HG03460 (cell line): Measurements from ENCODE around the gene DEFB124.
"Not testable (repeated sequence)": the region's sequence is repeated elsewhere in the genome, so short reads cannot be mapped to it uniquely, and the experiment has no call there.

ENCODE experiments used
- ATAC-seq: cut with Tn5 transposase; IDR thresholded peaks from one replicate; pipeline ENCODE4 v1.9.1; 2021; ENCODE audit not compliant: unreplicated experiment

Gene DEFB124, protein sequence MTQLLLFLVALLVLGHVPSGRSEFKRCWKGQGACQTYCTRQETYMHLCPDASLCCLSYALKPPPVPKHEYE

DNA sequence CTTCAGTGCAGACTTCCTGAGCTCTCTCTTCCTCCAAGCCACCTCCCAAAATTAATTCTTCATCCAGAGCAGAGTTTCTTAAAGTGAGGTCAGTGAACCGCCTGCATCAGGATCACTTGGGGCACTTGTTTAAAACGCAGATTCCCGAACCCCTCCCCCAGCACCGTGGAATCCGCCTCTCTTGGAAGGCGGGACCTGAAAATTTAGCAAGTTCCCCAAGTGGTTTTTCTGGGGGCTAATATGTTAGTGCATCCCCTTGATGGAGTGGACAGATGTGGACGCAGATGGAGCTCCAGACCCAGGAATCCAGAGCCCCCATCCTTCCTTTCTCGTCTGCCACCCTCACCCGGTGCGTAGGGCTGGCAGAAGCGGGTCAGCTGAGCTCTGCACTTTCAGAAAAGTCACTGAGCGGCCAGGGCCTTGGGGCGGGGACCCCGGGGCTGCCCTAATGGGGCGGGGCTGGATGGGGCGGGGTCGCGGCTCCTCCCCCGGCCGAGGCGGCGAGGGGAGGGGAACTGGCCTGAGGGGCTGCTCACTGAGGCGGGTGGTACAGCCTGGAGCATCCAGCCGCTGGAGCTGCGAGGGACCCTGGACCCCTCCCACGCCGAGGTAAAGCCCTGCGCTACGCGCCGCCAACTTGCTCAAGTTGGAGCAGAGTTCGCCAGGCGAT, at the start of gene DEFB124, which contains the start of gene REM1:
Gene DEFB124, minus strand, starts transcription at position 370 of the 670 bp plus-strand sequence. CDS start 2,114 bp downstream, outside the sequence.
Gene REM1, plus strand, starts transcription at position 531 of the 670 bp plus-strand sequence. CDS start 1,158 bp downstream, outside the sequence.
- no peak for ATAC-seq

DNA sequence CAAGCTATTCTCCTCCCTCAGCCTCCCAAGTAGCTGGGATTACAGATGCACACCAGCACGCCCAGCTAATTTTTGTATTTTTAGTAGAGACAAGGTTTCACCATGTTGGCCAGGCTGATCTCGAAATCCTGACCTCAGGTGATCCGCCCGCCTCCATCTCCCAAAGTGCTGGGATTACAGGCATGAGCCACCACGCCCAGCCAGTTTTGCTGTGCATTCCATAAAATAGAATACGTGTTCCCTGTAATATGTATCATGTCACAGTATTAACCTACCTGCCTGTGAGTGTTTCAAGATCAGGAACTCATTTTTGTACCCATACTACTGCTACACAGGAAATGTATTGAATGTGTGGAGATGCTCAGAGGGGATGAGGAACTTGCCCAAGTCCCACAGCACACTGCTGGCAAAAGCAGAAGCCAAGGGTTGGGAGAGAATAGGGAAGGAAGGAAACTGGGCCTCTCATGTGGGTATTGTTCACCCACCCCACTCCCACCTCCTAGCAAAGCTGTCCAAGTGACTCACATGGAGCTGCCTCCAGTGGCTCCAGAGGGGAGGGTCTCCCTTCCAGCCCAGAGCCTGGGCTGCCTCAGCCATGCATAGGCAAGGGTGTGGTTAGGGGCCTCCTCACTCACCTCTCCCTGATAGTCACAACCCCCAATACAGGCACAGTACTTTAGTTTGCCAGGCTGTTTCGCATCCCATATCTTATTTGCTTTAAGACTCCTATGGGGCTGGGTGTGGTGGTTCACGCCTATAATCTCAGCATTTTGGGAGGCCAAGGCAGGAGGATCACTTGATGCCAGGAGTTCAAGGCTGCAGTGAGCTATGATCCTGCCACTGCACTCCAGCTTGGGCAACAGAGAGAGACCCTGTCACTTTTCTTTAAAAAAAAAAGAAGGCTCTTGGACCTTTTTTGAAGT, 48.7 kb upstream of the DEFB124 start:
- no peak for ATAC-seq

DNA sequence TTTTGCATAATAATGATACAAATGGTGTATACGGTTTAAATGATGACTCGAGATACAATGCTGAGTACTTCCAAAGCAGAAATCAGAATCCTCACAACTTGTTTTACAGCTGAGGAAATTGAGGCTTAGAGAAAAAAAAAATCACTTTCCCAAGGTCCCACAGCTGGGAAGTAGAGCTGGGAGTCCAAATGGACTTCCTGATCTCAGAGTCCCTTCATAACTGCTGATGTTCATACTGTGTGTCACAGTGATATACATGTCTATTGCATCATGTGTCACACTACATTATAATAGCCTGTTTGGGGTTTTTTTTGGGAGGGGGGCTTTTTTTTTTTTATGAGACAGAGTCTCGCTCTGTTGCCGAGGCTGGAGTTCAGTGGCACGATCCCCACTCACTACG, 47.8 kb upstream of the DEFB124 start:
- no peak for ATAC-seq

DNA sequence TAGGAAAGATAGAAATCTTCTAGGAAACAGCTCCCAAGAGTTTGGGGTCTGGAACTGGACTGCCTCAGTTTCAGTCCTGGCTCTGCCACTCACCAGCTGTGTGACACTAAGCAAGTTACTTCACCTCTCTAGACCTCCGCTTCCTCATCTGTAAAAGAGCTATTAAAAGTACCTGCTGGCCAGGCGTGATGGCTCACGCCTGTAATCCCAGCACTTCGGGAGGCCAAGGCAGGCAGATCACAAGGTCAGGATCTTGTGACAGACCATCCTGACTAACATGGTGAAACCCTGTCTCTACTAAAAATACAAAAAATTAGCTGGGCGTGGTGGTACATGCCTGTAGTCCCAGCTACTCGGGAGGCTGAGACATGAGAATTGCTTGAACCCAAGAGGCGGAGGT, 46.3 kb upstream of the DEFB124 start:
- not testable (repeated sequence) for ATAC-seq

DNA sequence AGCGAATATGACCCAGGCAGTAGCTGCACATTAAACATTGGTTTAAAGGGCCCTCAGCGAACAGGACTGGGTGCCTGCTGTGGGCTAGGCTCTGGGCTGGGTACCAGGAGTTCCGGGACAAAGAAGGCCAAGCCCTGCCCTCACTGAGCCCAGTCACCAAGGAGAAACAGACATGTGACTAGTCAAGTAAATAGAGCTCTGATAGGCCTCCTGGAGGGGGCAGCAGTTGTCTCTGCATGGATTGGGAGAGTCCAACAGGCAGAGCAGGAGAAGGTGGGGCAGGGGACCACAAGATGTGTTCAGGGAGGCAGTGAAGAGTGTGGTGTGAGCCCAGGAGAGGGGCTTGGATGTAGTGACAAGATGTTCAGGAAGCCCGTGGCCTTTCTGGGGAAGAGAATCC, 42.4 kb upstream of the DEFB124 start:
- ATAC-seq, result no peak

DNA sequence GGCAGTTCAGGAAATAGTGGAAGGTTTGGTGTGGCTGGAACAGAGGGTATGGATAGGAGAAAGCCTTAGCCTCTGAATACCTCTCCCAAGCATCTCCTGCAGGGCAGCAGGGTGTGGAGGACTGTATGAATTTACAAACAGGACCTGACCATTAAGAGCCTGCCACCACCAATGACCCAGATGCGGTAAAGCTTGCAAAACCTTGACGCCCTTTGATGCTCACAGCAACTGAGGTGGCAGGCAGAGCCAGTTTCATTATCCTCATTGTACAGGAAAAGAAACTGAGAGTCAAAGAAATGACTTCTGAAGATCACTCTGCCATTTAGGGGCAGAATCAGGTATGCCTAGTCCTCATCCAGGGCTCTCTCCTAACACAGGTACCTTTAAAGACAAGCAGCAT, 41.7 kb upstream of the DEFB124 start:
- ATAC-seq, result no peak

DNA sequence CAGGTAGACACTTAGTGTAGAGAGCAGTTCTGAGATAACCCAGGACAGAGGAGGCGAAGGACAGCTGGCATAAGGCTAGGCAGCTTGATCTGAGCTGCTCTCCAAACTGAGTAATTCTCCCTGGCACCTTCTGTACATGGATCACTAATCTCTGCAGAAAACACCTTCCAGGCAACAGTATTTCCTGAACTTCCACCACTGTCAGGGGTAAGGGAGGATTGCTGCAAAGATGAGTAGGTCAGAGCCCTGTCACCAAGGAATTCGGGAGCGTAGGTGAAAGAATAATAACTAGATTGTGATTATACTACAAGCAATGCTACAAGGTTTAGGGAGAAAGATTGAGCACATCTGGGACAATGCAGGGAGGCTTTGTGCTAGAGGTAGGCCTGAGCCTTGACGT, 41.2 kb upstream of the DEFB124 start:
- ATAC-seq, result no peak

DNA sequence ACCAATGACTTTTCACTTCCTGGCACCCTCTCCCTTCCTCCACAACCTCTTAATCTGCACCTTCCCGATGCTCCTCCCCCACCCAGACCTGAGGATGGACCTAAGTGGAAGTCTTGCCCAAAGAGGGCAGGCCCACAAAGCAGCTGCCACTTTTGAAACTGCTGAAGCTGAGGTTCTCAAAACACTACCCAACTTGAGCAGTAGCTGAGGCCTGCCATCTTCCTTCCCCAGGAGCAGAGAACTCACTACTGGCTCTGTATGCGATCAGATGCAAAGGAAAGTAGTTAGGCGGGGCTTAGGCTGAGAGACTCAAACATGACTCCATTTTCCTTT, 40.8 kb upstream of the DEFB124 start:
- ATAC-seq, result no peak

DNA sequence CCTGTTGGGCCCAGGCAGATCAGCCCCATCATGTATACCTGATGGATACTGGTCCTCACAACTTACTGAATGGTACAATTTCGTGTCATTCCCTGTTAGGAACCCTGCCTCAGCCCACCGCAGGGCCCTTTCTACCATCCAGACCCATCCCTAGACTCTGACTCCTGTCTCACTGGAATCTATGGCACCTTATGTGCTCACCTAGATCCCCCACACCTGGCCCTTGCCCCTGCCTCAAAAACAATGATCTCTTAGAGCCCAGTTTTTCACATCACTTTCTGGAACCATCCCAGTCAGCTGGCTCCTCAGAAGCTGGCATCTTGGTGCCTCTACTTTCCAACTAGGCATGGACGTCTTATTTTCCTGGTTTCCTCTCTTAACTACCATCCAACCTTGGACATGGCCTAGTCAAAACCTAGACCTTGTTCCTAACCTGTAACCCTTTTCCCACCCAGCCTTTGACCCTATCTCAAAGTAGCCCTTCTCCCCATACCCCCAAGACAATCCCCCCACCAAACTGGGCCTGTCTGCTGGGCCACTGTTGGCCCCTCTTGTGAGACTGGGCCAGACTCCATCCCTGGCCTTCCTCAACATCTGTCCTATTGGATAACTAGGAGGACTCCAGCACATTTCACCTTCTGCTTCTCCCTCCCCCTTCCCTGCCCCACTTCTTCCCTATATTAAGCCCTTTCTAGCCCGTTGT, 40.3 kb upstream of the DEFB124 start:
- no peak for ATAC-seq

DNA sequence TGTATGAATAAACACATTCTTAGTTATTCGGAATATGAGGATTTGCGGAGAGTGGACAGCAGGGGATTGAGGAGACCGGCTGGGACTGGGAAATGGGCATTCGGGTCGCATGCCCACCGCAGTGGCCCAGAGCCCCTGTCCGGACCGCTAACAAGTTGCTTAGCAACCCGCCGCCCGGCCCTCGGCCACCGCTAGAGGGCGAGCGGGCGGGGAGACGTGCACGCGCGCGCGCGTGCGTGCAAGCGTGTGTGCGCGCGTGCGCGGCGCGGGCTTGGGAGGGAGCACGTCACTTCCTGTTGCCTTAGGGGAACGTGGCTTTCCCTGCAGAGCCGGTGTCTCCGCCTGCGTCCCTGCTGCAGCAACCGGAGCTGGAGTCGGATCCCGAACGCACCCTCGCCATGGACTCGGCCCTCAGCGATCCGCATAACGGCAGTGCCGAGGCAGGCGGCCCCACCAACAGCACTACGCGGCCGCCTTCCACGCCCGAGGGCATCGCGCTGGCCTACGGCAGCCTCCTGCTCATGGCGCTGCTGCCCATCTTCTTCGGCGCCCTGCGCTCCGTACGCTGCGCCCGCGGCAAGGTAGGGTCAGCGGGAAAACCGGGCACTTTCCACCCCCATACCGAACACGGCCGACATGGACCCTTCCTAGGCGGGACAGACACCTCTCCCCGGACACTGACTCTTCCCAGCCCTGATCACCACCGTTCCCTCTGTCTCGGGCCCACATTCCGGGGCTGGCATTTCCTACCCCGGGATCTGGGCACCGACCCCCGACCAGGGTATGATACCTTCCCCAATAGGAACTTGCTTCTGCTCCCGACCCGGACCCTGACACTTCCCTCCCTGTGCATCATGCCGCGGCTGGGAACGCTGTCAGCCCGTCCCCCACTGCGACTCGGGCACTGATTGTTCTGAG, 39.5 kb upstream of the DEFB124 start, which contains the start of gene HM13:
Gene HM13, plus strand, starts transcription at position 289 of the 918 bp plus-strand sequence. Its CDS starts 110 bp downstream, at position 399.
- peak; percentile 87 for ATAC-seq

DNA sequence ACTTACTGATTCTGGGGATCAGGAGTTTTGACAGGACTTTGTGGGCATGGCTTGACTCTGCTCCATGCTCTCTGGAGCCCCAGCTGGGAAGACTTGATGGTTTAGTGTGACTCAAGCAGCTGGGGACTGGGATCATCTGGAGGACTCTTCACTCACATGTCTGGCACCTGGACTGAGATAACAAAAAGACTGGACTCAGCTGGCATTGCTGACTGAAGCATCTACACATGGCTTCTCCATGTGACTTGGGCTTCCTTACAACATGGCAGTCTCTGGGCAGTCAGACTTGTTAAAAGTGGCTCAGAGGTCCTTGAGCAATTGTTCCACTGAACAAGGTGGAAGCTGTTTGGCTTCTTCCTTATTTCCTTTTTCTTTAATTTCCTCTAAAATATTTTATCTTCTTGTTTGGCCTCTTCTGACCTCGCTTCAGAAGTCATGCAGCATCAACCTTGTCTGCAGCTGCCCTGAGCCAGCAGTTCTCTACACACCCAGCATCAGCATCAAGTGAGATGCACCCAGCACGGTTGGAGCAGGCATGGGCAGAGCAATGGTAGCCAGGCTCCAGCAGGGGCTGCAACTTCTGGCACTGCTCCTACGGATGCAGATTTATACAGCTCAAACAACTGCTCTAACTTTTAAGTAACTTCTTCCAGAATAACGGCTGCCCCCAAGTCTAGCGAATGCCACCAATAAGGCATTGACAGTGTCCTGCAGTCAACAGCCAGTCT, 33.8 kb upstream of the DEFB124 start:
- ATAC-seq, result no peak

DNA sequence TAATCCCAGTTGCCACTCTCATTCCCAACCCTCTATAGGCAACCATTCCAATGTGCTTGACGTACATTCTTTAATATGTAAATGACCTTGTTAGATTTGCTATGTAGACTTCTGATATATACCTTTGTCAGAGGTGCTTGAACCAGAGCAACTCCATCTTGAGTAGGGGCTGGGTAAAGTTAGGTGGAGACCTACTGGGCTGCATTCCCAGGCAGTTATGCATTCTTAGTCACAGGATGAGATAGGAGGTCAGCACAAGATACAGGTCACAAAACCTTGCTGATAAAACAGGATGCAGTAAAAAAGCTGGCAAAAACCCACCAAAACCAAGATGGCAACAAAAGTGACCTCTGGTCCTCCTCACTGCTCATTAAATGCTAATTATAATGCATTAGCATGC, 31.0 kb upstream of the DEFB124 start:
- no peak for ATAC-seq

DNA sequence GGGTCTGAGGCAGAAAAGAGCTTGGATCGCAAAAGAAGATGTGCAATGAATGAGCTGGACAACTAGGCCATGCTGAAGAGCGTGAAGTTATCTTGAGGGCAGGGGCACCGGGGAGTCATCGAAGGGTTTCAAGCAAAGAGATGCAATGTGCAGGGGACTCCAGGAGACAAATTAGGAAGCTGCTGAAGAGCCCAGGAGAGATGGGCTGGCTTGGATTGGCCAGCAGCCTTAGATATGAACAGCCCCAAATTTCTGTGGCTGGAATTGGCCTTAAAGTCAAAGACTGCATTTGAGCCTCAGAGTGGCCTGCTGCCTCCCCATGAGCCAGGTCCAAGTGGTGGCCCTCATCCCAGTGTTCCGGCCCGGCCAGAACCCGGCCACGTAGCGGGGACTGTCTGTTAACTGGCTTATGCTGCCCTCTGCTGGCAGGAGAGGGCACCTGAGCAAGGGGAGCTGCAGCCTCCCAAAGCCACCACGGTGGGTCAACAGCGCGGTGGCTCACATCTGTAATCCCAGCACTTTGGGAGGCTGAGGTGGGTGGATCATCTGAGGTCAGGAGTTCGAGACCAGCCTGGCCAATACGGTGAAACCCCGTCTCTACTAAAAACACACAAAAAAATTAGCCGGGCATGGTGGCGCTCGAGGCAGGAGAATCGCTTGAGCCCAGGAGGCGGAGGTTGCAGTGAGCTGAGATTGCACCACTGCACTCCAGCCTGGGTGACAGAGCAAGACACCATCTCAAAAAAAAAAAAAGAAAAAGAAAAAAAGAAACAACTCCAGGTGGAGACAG, 28.2 kb upstream of the DEFB124 start:
- ATAC-seq, result peak; percentile 94

DNA sequence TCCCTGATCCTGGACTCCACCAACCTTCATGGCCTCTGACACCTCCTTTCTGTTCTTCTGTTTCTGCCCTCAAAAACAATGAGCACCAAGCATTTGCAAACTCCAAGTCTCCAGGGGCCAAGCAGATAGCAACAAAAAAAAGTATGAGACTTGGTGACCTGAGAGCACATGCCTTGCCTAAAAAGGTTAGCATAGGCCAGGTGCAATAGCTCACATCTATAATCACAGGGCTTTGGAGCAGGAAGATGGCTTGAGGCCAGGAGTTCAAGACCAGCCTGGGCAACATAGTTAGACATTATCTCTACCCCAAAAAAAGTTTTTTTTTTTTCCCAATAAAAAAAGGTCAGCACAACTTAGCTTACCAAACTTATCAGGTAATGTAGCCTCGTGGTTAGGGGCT, 25.6 kb upstream of the DEFB124 start:
- no peak for ATAC-seq

DNA sequence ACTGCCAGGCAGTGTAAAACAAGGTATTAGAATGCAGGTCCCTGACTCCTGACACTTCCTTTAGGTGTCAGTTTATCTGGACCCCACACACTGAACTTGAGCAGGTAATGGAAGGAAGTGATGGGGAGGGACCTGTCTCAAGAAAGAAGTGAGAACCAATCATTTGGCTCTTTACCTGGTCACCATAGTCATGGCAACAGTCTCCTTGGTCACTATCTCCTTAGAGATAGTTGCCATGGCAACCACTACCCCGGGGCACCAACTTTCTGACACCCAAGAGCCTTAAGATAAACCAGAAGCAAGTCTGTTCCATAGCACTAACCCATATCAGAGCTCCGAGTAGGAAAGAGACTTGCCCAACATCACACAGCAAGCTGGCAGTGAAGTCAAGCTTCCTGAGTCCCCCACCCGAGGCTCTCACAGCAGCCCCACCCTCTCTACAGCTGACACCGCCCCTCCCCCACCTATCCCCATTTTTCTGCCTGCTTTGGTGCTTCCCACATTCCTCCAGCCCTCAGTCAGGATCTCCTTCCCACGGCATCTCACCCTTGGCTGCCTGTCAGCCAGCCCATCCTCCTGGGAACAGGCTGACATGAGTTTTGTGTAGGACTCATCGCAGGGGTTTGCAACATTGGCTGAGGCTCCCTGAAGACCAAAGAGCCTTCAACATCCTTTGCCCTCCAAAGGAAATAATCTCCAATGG, 23.1 kb upstream of the DEFB124 start:
- no peak for ATAC-seq

DNA sequence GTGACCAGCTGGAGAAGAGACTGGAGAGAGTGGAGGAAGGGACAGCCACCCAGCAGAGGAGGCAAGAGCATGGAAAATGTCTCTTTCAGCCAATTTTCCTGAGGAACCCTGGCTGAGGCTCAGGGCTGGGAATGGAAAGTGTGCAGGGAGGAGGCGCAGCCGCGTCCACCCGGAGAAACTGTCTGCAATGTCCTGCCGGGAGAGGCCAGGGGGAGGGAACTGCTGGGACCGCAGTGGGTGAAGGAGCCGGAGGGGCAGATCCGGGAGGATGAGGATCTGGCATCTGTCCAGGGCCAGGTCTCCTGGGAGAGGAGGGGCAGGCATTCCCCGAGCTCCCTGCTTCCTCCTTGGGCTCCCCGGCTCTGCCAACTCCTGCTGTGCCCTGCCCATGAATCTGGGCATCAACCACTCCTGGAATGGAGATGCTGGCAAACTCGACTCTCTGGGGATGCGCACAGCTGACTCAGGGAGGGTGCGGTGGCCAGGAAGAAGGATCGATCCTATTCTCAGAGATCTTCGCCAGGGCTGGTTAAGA, 21.9 kb upstream of the DEFB124 start:
- ATAC-seq, result no peak

DNA sequence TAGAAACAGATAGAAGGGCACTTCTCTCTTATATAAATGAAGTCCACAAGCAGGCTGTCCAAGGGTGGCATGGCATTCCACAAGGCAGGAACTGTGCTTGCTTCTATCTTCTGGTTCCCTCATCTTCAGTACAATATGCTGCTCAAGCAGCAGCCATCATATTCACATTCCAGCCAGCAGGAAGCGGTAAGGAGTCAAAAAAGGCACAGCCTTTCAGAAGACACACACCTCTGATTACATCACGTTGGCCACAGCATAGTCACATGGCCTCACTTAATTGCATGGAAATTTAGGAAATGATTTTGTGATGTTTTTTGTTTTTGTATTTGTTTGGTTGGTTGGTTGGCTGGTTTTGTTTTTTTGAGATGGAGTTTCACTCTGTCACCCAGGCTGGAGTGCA, 19.2 kb upstream of the DEFB124 start:
- ATAC-seq, result no peak

DNA sequence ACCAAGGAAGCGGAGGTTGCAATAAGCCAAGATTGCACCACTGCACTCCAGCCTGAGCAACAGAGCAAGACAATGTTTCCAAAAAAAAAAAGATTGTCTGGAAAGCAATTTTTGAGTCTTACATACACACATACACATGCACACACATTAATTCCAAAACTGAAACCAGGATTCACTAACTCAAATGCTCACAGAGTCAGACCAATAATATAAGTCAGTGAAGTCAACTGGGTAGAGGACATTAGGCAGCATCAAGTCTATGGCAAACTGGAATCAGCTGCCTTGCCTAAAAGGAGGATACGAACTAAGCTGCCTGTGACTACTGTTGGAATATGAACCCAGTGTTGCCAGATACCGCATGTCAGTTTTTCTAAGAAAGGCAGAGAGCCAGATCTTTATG, 15.8 kb upstream of the DEFB124 start:
- ATAC-seq, result no peak
